NCI-H128 (cell line): Measurements from ENCODE around the gene MOSPD3.

Experiments
- DNase-seq: peaks from one replicate; lab custom pipeline; 2025; ENCODE audit not compliant: unreplicated experiment; lab: John Stamatoyannopoulos, UW

MOSPD3 gene

DNA sequence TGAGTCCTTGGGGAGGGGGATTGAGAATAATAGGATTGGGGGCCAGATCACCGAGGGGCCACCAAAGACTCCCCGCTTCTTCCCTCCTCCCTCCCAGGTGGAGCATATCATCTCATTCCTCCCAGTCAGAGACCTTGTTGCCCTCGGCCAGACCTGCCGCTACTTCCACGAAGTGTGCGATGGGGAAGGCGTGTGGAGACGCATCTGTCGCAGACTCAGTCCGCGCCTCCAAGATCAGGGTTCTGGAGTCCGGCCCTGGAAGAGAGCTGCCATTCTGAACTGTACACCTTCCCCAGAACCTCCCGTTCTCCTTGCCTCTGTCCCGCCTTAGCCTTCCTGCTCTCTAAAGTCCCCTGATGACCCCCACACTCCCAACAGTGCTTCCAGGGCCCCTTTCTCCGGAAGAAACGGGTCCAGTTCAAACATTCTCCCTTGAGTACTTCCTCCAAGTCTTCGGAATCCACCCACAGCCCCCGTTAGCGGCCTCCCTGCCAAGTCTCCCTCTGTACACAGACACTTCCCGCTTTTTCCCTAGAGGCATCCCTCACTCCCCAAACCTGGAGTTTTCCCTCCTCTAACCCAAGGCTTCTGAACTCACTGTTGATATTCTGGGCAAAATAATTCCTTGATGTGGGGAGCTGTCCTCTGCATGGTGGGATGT is 22.1 kb upstream of the MOSPD3 start:
- no peak for DNase-seq

GRCh38 chr7:100591596-100591995 is 20.7 kb upstream of the MOSPD3 start:
- DNase-seq = no peak

GRCh38 chr7:100595188-100595587 is 17.2 kb upstream of the MOSPD3 start:
- DNase-seq = no peak

- no peak for DNase-seq
Observed at GRCh38 chr7:100598425-100598824, 13.9 kb upstream of the MOSPD3 start.

GRCh38 chr7:100599911-100600729 is 12.2 kb upstream of the MOSPD3 start:
- DNase-seq = no peak

DNA sequence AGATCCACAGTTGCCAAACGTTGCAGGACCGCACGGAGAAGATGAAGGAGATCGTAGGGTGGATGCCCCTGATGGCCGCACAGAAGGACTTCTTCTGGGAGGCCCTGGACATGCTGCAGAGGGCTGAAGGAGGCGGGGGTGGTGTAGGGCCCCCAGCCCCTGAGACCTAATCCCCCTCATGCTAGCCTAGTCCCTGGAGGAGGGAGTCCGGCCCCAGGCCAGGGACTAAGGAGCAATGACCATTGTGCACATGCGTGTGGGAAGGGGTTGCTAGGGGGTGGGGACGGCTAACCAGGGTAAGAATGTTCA is 11.7 kb upstream of the MOSPD3 start:
- DNase-seq = no peak

- DNase-seq = no peak
Observed at GRCh38 chr7:100602889-100603725, 9.2 kb upstream of the MOSPD3 start.

DNA sequence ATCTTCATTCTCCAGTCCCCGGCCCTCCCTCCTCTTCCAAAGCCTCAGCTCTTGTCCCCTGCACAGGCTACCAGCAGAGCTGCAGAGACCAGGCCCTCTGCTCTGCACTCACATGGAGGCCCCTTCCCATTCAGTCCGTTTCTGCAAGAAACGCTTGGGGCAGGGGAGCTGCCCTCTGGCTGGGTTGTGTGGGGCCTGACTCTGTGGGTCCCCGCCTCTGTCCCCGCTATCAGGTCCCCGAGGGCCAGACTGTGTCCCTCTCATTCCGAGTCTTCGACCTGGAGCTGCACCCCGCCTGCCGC is 8.7 kb upstream of the MOSPD3 start:
- DNase-seq = no peak

- DNase-seq = no peak
Observed at GRCh38 chr7:100604028-100604975, 8.0 kb upstream of the MOSPD3 start.

GRCh38 chr7:100604976-100605911 is 7.1 kb upstream of the MOSPD3 start:
- no peak for DNase-seq

- no peak for DNase-seq
Observed at GRCh38 chr7:100606313-100606712, 6.0 kb upstream of the MOSPD3 start.

GRCh38 chr7:100607111-100607510 is 5.2 kb upstream of the MOSPD3 start:
- DNase-seq = no peak

GRCh38 chr7:100609958-100610357 is 2.4 kb upstream of the MOSPD3 start:
- DNase-seq = no peak

DNA sequence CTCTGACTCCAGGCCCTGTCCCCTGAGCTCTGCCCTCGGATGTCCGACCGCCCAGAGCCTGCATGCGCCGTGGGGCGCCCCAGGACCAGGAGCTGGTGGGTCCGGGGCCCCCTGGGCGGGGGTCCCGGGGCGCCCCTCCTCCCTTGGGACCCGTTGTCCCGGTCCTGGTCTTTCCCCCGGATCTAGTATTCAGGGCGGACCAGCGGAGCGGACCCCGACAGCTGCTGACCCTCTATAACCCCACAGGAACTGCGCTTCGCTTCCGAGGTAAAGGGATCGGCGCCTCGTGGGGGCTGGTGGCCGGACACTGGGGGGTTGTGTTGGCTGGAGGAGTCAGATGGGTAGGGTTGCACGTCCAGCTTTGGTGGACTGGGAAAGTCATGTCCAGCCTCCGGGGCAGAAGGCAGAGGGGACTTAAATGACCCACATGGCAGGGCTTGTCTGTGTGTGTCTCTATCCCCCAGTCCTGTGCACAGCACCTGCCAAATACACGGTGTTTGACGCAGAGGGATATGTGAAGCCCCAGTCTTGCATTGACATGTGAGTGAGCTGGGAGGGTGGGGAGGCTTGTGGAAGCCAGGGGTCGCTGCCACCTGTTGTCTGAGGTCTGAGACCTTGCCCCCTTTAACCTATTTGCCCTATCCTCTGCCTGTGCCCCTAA is 520 bp downstream of the MOSPD3 start:
- DNase-seq = no peak

- no peak for DNase-seq
Observed at GRCh38 chr7:100613412-100614175, 1.3 kb downstream of the MOSPD3 start.

DNA sequence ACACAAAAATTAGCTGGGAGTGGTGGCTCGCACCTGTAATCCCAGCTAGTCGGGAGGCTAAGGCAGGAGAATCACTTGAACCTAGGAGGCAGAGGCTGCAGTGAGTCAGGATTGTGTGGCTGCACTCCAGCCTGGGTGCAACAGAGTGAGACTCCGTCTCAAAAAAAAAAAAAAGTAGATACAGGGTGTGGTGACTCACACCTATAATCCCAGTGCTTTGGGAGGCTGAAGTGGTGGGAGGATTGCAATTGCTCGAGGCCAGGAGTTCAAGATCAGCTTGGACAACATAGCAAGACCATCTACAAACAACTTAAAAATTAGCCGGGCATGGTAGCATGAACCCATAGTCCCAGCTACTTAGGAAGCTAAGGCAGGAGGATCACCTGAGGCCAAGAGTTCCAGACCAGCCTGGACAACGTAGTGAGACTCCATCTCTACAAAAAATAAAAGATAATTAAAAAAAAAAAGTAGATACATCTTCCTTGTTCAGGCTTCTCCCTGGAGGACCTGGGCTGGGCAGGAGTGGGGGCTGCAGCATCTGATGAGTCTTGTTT is 2.0 kb downstream of the MOSPD3 start:
- no peak for DNase-seq

DNA sequence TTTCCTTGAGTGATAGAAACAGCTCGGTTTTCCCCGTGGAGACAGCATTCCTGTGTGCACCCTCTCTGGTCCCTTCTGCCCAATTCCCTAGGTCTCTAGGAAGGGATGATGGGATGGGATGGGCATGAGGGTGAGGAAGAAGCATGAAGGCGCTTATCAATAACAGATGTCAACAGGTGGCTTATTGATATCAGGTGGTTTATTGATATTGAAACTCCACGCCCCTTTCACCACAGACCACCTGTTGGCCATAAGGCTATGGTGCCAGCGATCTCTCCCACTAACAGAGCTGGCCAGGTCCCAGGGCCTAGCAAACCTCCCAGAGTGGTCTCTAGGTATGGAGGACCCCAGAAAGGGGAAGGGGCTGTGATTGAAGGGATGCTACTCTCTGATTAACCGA is 7.9 kb downstream of the MOSPD3 start:
- no peak for DNase-seq

DNA sequence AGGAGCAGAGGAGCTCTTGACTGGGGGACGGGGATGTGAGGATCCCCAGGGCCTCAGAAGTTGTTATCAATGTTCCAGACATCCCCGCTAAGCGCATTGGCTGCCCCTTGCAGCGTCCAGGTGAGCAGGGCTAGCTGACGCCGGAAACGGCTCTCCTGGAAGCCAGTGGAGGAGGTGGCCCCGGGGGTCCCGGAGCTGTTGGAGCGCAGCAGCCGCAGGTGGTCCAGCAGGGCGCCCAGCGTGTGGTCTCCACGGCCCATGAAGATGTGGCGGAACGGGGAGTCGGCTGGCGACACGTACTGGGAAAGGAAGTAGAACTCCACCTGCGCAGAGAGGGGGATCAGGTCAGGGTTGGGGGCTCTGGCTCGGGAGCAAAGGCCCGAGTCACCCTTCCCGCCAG is 8.5 kb downstream of the MOSPD3 start:
- no peak for DNase-seq
